ENCODE data around the gene MED16. TPM values are rescaled to one million over a fixed set of nuclear protein-coding genes. Genes with fewer than 3 reads are reported as not detected.
A peak's percentile ranks its signal among the peaks of the same experiment; 100 is the strongest.

Gene MED16
- total RNA-seq, 1 experiment from 2014 or later = 83.1 TPM

DNA sequence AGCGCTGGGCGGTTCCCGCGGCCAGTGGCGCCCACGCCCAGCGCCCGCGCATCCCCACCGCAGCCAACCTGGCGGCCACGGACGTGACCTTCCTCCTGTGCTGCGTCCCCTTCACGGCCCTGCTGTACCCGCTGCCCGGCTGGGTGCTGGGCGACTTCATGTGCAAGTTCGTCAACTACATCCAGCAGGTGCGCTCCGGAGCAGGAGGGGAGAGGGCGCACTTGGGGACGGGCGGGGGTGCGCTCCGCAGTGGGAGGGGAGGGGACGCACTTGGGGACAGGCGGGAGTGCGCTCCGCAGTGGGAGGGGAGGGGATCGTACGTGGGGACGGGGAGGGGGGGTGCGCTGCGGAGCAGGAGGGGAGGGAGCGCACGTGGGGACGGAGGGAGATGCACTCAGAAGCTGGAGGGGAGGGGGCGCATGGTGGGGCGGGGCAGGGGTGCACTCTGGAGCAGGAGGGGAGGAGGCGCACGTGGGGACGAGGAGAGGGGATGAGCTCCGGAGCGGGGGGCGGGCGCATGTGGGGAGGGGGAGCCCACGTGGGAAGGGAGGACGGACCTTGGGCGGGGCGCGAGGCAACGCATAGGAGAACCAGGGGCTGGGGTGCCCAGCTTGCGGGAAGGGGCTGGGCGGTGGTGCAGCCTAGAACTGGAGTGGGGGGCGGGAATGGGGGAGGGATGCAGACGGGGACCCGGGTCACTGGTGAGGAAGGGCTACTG is 25.7 kb upstream of the MED16 start:
- H2BK5ac ChIP-seq (ENCODE audit: insufficient read length, low read length) = no peak overlapping the region

More for the DNA sequence above, 25.7 kb upstream of the MED16 start:
- Histone ChIP-seq H2BK12ac (ENCODE audit: insufficient read length, low read depth, low read length) (no peak overlapping the region), H3K56ac (ENCODE audit: insufficient read length, low read depth, low read length) (no peak overlapping the region), H3K9me3 (ENCODE audit: control insufficient read depth, low read depth, low read length) (no peaks in the 10 kb centered on the region), H3K14ac (ENCODE audit: insufficient read depth, low read length) (no peak overlapping the region; the same call in 1 of the 2 replicates), H3K79me2 (ENCODE audit: insufficient read depth, low read length) (no peaks in the 10 kb centered on the region), H2AK5ac (ENCODE audit: insufficient read length, low read length) (no peak overlapping the region), H4K20me1 (ENCODE audit: control insufficient read depth, insufficient read depth, insufficient read length) (no peaks in the 10 kb centered on the region), H3K27ac (ENCODE audit: insufficient read length, low read depth, low read length) (no peak overlapping the region), H2AFZ (ENCODE audit: low read length) (no peak overlapping the region), H3K4ac (ENCODE audit: low read depth, low read length) (no peak overlapping the region), H3K23me2 (ENCODE audit: insufficient read length, low read depth, low read length, poor library complexity, severe bottlenecking) (peaks cover 14% of the 10 kb centered on the region), H3K23ac (ENCODE audit: insufficient read length, low read depth, low read length) (no peak overlapping the region), H3T11ph (ENCODE audit: low read length) (no peak overlapping the region), H3K18ac (ENCODE audit: insufficient read length, low read depth, low read length) (no peak overlapping the region), H3K4me1 (ENCODE audit: insufficient read depth, low read length) (no peaks in the 10 kb centered on the region), H4K8ac (replicated peaks; ENCODE audit: insufficient read length, low read depth, low read length) (no peak overlapping the region), H3K79me1 (ENCODE audit: insufficient read depth, low read depth, low read length, poor library complexity, severe bottlenecking) (no peaks in the 10 kb centered on the region), H3K9ac (ENCODE audit: extremely low read depth, insufficient read length, low read length) (no peak overlapping the region), H2BK20ac (ENCODE audit: low read depth, low read length, poor library complexity, severe bottlenecking) (no peak overlapping the region), H4K5ac (ENCODE audit: insufficient read length, low read depth, low read length) (no peak overlapping the region), H2BK120ac (ENCODE audit: low read depth, low read length, poor library complexity, severe bottlenecking) (no peak overlapping the region), H2BK15ac (ENCODE audit: low read depth, low read length) (no peak overlapping the region), H3K27me3 (ENCODE audit: insufficient read depth, low read length) (peaks cover 19% of the 10 kb centered on the region; the same call in 1 of the 2 replicates), H3K4me2 (ENCODE audit: insufficient read depth, insufficient read length, low read length) (peak overlapping the region; percentile 51), H4K91ac (ENCODE audit: insufficient read length, low read depth, low read length) (no peak overlapping the region)
- no CpG with 5 or more reads among the region's 58 CpGs for WGBS (ENCODE audit: extremely low coverage, insufficient read length, low lambda C conversion rate)
- peaks cover 0 to 2% (median 0%) of the 10 kb centered on the region in 3 experiments; a peak in 1 of 7 replicates for H3K36me3 Mint-ChIP-seq (ENCODE audit: insufficient read depth in 1 of 3, low read depth in 3 of 3)
- TF ChIP-seq, protein P1, sequence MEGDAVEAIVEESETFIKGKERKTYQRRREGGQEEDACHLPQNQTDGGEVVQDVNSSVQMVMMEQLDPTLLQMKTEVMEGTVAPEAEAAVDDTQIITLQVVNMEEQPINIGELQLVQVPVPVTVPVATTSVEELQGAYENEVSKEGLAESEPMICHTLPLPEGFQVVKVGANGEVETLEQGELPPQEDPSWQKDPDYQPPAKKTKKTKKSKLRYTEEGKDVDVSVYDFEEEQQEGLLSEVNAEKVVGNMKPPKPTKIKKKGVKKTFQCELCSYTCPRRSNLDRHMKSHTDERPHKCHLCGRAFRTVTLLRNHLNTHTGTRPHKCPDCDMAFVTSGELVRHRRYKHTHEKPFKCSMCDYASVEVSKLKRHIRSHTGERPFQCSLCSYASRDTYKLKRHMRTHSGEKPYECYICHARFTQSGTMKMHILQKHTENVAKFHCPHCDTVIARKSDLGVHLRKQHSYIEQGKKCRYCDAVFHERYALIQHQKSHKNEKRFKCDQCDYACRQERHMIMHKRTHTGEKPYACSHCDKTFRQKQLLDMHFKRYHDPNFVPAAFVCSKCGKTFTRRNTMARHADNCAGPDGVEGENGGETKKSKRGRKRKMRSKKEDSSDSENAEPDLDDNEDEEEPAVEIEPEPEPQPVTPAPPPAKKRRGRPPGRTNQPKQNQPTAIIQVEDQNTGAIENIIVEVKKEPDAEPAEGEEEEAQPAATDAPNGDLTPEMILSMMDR (conservative IDR thresholded peaks at IDR 0.05) = no peak
- peaks cover 0 to 3% of the 10 kb centered on the region in 2 experiments; a peak in 2 of 5 replicates for H3K9me3 Mint-ChIP-seq
- no peak overlapping the region for H3K27ac Mint-ChIP-seq
- DNase-seq = no peak
- H3K4me3 Mint-ChIP-seq = peak overlapping the region in 1 of 2 experiments; percentile 73; a peak in 3 of 5 replicates
- H3K27me3 Mint-ChIP-seq (ENCODE audit: low read depth) = peaks cover 76% of the 10 kb centered on the region
- peaks cover 5 to 8% of the 10 kb centered on the region in 2 experiments; a peak in 3 of 4 replicates for H3K4me1 Mint-ChIP-seq

Measured in H9 (cell line).